Small intestine (tissue), 7 donors: ENCODE results near the gene EEF2KMT. TPM values are rescaled to one million over a fixed set of nuclear protein-coding genes. Genes with fewer than 3 reads are reported as not detected.
A peak's percentile ranks its signal among the peaks of the same experiment; 100 is the strongest.
"Not testable (repeated sequence)": the region's sequence is repeated elsewhere in the genome, so short reads cannot be mapped to it uniquely, and the experiment has no call there.

ENCODE experiments used
- DNase-seq, 2 donors: peaks; one replicate each; pipeline versions ENCODE4 v3.0.0 to v3.0.0-alpha.2; 2013
- FAIRE-seq: peaks from 2 replicates; lab custom pipeline; 2012; peaks lifted over from hg19 to GRCh38; lab: Jason Lieb, UNC
- H3K27ac ChIP-seq, 3 donors: one replicate each; pipeline ENCODE4 v1.5.1; 2013; ENCODE audit warnings: low read length in 2 of 3, mild to moderate bottlenecking in 2 of 3, control low read depth in 1 of 3, inconsistent platforms in 1 of 3, low read depth in 1 of 3, moderate library complexity in 1 of 3
- H3K27me3 ChIP-seq, 3 donors: one replicate each; pipeline ENCODE4 v1.6.1; 2013; ENCODE audit warnings: low read length in 3 of 3, inconsistent platforms in 1 of 3; ENCODE audit not compliant: control insufficient read depth in 3 of 3, insufficient read depth in 3 of 3
- H3K36me3 ChIP-seq, 3 donors: one replicate each; pipeline ENCODE4 v1.6.1; 2013; ENCODE audit warnings: low read length in 3 of 3, inconsistent platforms in 1 of 3, low read depth in 1 of 3, mild to moderate bottlenecking in 1 of 3, moderate library complexity in 1 of 3; ENCODE audit not compliant: control insufficient read depth in 3 of 3, insufficient read depth in 2 of 3
- H3K4me1 ChIP-seq, 3 donors: one replicate each; pipeline ENCODE4 v1.6.1; 2013; ENCODE audit warnings: low read length in 2 of 3, inconsistent platforms in 1 of 3, low read depth in 1 of 3, mild to moderate bottlenecking in 1 of 3, moderate library complexity in 1 of 3; ENCODE audit not compliant: control insufficient read depth in 3 of 3, insufficient read depth in 2 of 3
- H3K4me3 ChIP-seq, 3 donors: one replicate each; pipeline ENCODE4 v1.5.1; 2013; ENCODE audit warnings: low read length in 3 of 3, control low read depth in 1 of 3, inconsistent platforms in 1 of 3, low read depth in 1 of 3, mild to moderate bottlenecking in 1 of 3, moderate library complexity in 1 of 3
- H3K9me3 ChIP-seq, 2 donors: one replicate each; pipeline ENCODE4 v1.6.1; 2013; ENCODE audit warnings: low read depth in 1 of 2, low read length in 1 of 2; ENCODE audit not compliant: control insufficient read depth in 2 of 2, insufficient read depth in 1 of 2
- WGBS, 3 donors: extraction: QIAGEN DNeasy Blood & Tissue Kit; methylation state at CpG; one replicate each; pipeline ENCODE4 v1.1.7; 2013; 5-methylcytosine and 5-hydroxymethylcytosine counted together
- polyA plus RNA-seq, 4 donors: library from polyadenylated mRNA; stranded (reverse) in 3 of 4; unstranded in 1 of 4; fragments of 200-250 nt in 3 of 4; fragments of 120-200 nt in 1 of 4; gene quantifications; one replicate each; pipeline versions ENCODE4 v1.2.1 to v1.2.3, GENCODE V29; 2013
- donor health status: healthy with polysubstance abuse.
- donor health status: control.
- donor health status: control.
- donor health status: Bipolar disorder and iron deficiency.
- donor health status: healthy.

The EEF2KMT gene
- polyA plus RNA-seq, 4 donors = 4.5 to 9.7 (median 6.4) TPM

DNA sequence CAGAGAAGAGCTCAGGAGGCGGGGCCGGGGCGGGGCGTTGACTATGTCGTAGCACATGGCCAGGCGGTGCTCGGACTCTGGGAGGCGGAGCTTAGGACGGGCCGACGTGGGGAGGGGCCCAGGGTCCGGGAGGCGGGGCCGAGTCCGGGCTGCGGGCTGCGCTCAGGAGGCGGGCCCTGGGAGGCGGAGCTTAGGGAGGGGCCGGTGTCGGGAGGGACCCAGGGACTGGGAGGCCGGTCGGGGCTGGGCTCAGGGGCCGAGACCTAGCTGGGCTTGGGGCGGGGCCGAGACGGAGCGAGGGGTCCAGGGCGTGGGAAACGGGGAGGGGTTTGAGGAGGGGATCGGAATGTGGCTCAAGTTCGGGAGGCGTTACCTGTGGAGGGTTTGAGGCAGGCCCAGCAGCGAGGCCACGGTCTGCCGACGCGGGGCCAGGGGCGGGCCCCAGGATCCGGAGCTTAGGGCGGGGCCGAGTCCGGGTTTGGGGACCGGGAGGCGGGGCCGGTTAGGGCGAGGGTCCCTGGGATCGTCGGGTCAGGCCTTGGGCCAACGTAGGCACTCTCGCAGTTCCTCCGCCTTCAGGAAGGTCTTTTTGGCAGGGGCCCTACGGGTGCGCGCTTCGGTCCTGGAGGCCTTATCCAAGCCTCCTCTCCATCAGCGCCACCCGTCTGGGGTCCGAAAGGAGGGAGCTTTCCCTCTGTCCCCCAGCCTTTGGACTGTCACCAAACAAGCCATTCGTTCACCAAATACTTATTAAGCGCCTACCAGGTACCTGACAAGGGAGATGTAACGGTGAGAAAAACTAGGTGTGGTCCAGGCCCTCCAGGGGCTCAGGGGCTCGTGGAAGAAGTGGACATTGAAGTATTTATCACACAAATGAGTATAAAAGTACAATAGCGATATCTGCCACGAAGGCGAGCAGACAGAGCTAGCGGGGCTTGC is 895 bp upstream of the EEF2KMT start:
- not testable (repeated sequence) for H3K4me1 ChIP-seq, H3K27me3 ChIP-seq, H3K9me3 ChIP-seq, FAIRE-seq, H3K36me3 ChIP-seq
- 1 to 2% (median 2%) methylated on average over 36 to 62 of the region's 67 CpGs for WGBS, 3 donors
- DNase-seq = peak; percentile 78 to 83
- peak overlapping the region; percentile 74 to 88 (median 83) for H3K27ac ChIP-seq
- peak overlapping the region; percentile 51 to 71 (median 61) for H3K4me3 ChIP-seq

DNA sequence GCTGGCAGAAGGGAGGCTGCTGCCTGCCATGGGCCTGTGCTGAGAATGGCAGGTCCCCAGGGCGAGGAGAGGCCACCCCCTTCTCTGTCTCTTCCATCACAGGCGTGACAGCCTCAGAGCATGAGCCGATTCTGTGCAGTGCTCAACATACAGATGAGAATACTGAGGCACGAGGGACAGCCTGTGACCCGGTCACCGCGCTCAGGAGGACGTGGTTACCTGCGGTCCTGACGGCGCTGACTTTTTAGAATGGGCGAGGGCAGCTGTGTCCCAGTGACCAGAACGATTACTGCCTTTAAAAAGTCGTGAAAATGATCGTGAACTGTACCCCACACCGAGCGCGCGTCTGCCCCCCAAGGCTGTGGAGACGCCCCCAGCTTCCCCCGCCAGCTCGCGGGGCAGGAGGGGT is 530 bp downstream of the EEF2KMT start:
- DNase-seq = peak; percentile 29 to 38
- not testable (repeated sequence) for H3K36me3 ChIP-seq, H3K4me1 ChIP-seq, FAIRE-seq, H3K9me3 ChIP-seq, H3K27me3 ChIP-seq
- WGBS, 3 donors = 0% methylated on average over 22 to 23 of the region's 23 CpGs
- Histone ChIP-seq H3K27ac (peak overlapping the region in 2 of 3 donors; percentile 35 to 72), H3K4me3 (peak overlapping the region in 2 of 3 donors; percentile 51 to 71)

DNA sequence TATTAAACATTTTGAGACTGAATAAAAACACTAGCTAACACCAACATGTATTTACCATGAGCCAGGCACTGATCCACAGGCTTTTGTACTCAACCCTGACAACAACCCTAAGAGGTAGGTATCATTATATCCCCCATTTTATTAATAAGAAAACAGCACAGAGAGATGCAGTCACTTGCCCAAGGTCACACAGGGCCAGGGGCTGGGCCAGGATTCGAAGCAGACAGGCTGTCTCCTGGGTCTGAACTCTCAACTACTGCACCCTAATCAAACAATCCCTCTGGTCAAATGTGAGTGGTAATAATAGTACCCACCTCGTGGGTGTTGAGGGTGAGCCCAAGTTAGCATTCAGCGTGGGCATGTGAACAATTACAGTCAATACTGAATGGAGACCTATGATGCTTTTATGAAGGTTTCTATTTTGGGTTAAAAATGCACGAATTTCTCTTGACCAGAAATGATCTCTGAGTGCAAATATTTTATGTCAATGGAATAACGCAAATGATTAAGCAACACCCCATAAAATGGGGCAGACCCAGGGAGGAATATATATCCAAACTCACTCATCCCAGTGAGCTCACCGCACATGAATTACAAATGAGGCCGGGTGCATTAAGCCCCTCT is 1.0 kb downstream of the EEF2KMT start:
- 19 to 25% (median 22%) methylated on average over 5 to 7 of the region's 7 CpGs for WGBS, 3 donors
- H3K27ac ChIP-seq, H3K4me1 ChIP-seq, H3K27me3 ChIP-seq, FAIRE-seq, DNase-seq, H3K9me3 ChIP-seq, H3K36me3 ChIP-seq: not testable (repeated sequence)
- H3K4me3 ChIP-seq = peak overlapping the region in 2 of 3 donors; percentile 51 to 71

DNA sequence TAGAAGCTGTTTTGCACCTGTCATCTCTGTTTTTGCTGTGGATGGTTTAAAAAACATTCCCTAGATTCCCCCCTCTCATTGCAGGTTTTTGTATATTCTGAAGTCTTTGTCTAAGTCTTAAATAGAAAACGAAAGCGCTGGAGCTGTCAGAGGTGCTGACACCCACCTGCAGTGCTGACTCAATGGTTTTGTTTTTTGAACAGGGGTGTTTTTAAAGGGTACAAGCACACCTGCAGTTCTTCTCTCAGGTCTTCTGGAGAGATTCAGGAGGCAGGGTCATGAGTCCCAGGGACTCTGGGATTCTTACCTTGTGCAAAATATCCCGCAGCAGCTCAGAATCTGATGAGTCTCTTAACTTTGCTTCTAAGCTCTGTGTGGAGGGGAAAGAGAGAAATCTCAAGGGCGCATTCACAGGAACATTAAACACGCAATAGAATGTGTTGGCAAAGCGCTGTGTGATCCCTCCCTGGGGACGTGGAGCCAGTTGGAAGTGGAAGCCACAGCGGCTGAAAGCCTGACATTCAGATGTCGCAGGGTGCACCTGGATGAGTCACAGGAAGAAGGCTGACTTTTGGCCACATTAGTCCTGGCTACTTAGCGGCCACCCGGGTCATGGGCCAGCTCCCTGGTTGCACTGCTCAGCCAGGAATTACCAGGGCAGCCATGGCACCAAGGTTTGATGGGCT is 2.3 kb downstream of the EEF2KMT start:
- H3K27me3 ChIP-seq, H3K4me3 ChIP-seq, H3K27ac ChIP-seq, H3K4me1 ChIP-seq, H3K36me3 ChIP-seq, FAIRE-seq, H3K9me3 ChIP-seq: not testable (repeated sequence)
- WGBS, 3 donors = 61 to 71% (median 65%) methylated on average over 11 of the region's 11 CpGs
- peak in 1 of 2 donors; percentile 26 for DNase-seq

DNA sequence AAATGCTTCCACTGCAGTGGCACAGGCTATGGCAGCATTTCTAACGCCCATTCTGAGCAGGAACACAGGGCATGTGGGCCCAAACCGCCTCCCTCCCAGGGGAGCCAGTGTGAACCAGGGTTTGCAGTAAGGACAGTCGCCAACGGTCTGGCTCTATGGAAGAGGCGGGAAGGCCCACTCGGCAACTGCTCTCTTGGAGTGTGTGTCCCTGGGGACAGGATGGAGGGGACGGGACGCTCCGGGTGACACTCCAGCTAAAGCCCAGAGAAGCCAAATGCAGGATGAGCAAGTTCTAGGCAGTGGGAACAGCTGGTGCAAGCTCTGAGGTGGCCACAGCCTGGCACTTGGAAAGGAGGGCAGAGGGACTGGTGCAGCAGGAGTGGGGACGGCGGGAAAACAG is 3.8 kb downstream of the EEF2KMT start:
- not testable (repeated sequence) for H3K27ac ChIP-seq, H3K4me3 ChIP-seq, H3K9me3 ChIP-seq, H3K4me1 ChIP-seq, H3K27me3 ChIP-seq, DNase-seq, FAIRE-seq
- H3K36me3 ChIP-seq = peaks cover 0 to 16% (median 0%) of the 10 kb centered on the region in 3 donors
- WGBS, 3 donors = 74 to 89% (median 84%) methylated on average over 9 to 11 of the region's 11 CpGs

DNA sequence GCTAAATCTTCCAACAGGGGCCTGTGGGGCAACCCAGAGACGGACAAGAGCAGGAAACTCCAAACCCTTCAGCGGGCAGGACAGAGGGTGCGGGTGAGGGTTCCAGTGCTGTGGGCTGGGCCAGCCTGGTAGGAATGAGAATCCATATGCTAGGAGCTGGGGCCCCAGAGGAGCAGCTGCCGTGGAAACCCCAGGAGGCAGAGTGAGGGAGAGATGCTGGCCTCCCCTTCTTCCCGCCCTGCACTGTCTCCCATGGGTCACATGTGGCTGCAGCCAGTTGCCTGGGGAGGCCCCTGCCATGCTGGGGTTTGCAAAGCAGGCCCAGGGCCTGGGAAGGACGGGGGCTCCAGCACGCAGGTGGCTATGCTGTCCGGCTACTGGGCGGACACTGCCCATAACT is 4.5 kb downstream of the EEF2KMT start:
- WGBS, 3 donors = 89 to 95% (median 94%) methylated on average over 5 to 9 of the region's 9 CpGs
- not testable (repeated sequence) for H3K9me3 ChIP-seq, H3K27me3 ChIP-seq, H3K27ac ChIP-seq, H3K4me3 ChIP-seq, FAIRE-seq, DNase-seq, H3K4me1 ChIP-seq
- peaks cover 0 to 22% (median 0%) of the 10 kb centered on the region in 3 donors for H3K36me3 ChIP-seq

DNA sequence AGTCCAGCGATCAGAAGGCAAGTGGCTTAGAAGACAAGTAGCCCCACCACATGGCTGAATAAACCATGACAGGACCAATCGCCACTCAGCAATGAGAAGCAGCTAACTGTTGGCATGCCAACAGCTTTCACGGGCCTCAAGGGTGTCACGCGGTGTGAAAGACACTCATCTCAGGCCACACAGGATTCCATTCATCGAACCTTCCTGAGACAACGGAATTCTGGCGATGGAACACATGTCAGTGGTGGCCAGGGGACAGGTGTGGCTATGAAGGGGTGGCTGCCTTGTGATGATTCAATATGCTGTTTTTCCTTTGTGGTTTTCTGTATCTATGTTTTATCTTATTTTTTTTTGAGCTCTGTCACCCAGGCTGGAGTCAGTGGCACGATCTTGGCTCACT is 7.0 kb downstream of the EEF2KMT start:
- not testable (repeated sequence) for H3K9me3 ChIP-seq, H3K4me3 ChIP-seq, DNase-seq, H3K4me1 ChIP-seq, H3K27me3 ChIP-seq, FAIRE-seq, H3K27ac ChIP-seq
- peaks cover under 1 to 28% (median 1%) of the 10 kb centered on the region in 3 donors for H3K36me3 ChIP-seq
- 93 to 96% (median 96%) methylated on average over 9 of the region's 9 CpGs for WGBS, 3 donors

DNA sequence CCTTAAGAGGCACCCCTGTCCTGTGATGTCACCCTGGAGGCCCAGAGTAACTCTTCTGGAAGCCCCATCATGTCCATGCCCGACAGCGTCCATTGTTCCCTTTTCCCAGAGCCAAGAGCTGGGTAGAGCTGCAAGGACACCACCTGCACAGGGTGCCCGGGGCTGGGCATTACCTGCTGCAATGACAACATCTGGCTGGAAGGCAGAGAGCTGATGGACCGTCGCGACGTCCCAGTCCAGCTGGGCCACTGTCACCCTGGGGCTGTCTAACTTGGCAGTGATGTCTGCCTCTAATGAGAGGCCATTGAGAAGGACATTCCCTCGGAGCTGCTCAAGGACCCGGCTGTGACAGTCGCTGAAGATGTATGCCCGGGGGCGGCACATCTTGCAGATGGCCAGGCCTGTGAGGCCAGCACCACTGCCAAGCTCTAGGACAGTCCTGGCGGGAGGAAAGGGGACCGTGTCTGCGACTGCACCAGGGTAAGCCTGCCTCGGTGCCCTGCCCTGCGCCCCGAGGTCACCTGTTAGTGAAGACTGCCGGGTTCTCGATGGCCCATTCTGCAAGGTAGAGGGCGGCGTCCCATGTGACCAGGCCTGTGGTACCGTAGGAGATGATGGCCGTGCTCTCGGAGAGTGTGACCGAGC is 7.6 kb downstream of the EEF2KMT start:
- not testable (repeated sequence) for DNase-seq, H3K4me1 ChIP-seq, H3K27ac ChIP-seq, FAIRE-seq, H3K27me3 ChIP-seq, H3K4me3 ChIP-seq, H3K9me3 ChIP-seq
- WGBS, 3 donors = 89 to 92% (median 90%) methylated on average over 24 to 26 of the region's 26 CpGs
- peaks cover 2 to 31% (median 2%) of the 10 kb centered on the region in 3 donors for H3K36me3 ChIP-seq
